Osteocyte (in vitro differentiated cells): Measurements from ENCODE around the gene BRD3. TPM values are rescaled to one million over a fixed set of nuclear protein-coding genes. Genes with fewer than 3 reads are reported as not detected.

Source experiments
- DNase-seq: peaks from one replicate; pipeline ENCODE4 v3.0.0; 2021; ENCODE audit warnings: mixed read lengths; ENCODE audit not compliant: unreplicated experiment; ENCODE audit errors: extremely low spot score
- H3K27ac Mint-ChIP-seq: one replicate; pipeline ENCODE4 v1.8.0; 2021; ENCODE audit warnings: mild to moderate bottlenecking, mixed read lengths; ENCODE audit not compliant: unreplicated experiment
- H3K27me3 Mint-ChIP-seq: one replicate; pipeline ENCODE4 v1.8.0; 2021; ENCODE audit warnings: mixed read lengths; ENCODE audit not compliant: unreplicated experiment
- H3K36me3 Mint-ChIP-seq: one replicate; pipeline ENCODE4 v1.8.0; 2021; ENCODE audit warnings: mixed read lengths; ENCODE audit not compliant: unreplicated experiment
- H3K4me1 Mint-ChIP-seq: one replicate; pipeline ENCODE4 v1.8.0; 2021; ENCODE audit warnings: mixed read lengths; ENCODE audit not compliant: unreplicated experiment
- H3K4me3 Mint-ChIP-seq: one replicate; pipeline ENCODE4 v1.8.0; 2021; ENCODE audit warnings: mild to moderate bottlenecking, moderate library complexity, mixed read lengths; ENCODE audit not compliant: unreplicated experiment
- H3K9me3 Mint-ChIP-seq: one replicate; pipeline ENCODE4 v1.8.0; 2021; ENCODE audit warnings: mixed read lengths; ENCODE audit not compliant: unreplicated experiment
- CTCF ChIP-seq: fragments of 200-600 bp; sonication (generic); IDR thresholded peaks from 2 replicates; pipeline ENCODE4 v1.5.0; 2021; ENCODE audit warnings: antibody characterized with exemption, mild to moderate bottlenecking, moderate library complexity
- total RNA-seq: library from RNA; stranded (reverse); gene quantifications from 2 replicates; pipeline ENCODE4 v1.2.1, GENCODE V29; 2021

The BRD3 gene
- total RNA-seq, 1 donor from 2014 or later: 56.2 TPM

DNA sequence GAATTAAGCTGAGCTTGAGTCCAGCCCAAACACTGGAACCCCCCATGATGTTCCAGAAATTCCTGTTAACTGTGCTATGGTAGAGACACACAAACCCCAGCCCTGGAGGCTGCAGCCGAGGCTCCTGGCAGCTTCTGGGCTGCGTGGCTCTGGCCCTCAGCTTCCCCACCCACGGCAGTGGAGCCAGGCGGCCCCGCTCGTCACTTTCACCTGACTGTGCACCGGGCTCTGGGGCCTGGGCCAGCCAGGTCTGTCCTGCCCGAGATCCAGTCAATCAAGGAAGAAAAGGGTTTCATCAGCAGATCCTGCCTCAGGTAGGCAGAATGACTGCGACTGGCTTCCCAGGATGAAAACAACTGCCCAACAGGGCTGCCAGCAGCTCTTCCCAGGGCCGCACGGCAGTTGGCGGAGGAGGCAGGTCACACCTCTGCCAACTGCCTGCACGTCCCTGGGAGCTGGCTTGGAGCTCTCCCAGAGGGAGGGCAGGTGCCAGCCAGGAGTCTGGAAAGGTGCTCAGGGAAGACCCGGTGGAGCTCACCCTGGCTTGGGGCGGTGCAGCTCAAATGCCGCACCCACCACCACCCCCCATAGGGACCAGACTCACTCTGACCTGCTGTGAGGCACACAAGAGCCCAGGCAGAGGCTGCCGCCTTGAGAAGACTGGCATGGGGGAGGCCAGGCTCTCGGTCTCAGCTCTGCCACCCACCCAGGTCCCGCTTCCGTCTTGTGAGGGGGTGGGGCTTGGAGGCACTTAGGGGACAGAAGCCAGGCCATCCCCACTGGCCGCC is 20.7 kb downstream of the BRD3 start:
- DNase-seq: no peak
- H3K4me3 Mint-ChIP-seq: no peak overlapping the region

GRCh38 chr9:134045841-134046544 is 21.8 kb downstream of the BRD3 start:
- no peaks in the 10 kb centered on the region for H3K4me1 Mint-ChIP-seq
- peaks cover 27% of the 10 kb centered on the region for H3K36me3 Mint-ChIP-seq
- no peak overlapping the region for H3K27ac Mint-ChIP-seq
- no peak overlapping the region for H3K4me3 Mint-ChIP-seq
- H3K27me3 Mint-ChIP-seq: no peaks in the 10 kb centered on the region
- no peak for DNase-seq
- TF ChIP-seq CTCF: no peak
- H3K9me3 Mint-ChIP-seq: no peaks in the 10 kb centered on the region

More for the DNA sequence above, 20.7 kb downstream of the BRD3 start:
- no peak for TF ChIP-seq CTCF
- Mint-ChIP-seq H3K36me3 (peaks cover 28% of the 10 kb centered on the region), H3K27ac (no peak overlapping the region), H3K27me3 (no peaks in the 10 kb centered on the region), H3K9me3 (no peaks in the 10 kb centered on the region), H3K4me1 (no peaks in the 10 kb centered on the region)

- H3K27me3 Mint-ChIP-seq: no peaks in the 10 kb centered on the region
- no peaks in the 10 kb centered on the region for H3K4me1 Mint-ChIP-seq
- TF ChIP-seq CTCF: no peak
- no peak overlapping the region for H3K4me3 Mint-ChIP-seq
- peaks cover 37% of the 10 kb centered on the region for H3K36me3 Mint-ChIP-seq
- no peaks in the 10 kb centered on the region for H3K9me3 Mint-ChIP-seq
- DNase-seq: no peak
- no peak overlapping the region for H3K27ac Mint-ChIP-seq
These were observed 22.9 kb downstream of the BRD3 start for GRCh38 chr9:134044944-134045343.

DNA sequence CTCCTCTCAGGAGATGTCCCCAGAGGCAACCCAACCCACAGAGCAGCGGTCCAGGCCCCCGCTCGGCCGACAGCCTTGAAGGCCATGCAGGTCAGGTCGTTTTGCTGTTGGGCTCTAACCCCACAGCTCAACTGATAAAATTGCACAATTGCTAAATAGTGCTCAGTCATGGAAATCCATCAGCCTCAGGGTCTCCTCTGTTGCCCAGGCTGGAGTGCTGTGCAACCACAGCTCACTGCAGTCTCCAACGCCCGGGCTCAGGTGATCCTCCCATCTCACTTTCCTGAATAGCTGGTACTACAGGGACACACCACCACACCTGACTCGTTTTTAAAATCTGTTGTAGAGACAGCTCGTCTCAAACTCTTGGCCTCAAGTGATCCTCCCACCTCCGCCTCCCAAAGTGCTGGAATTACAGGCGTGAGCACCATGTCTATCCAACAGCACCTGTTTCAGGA is 24.3 kb downstream of the BRD3 start:
- Mint-ChIP-seq H3K4me3 (no peak overlapping the region), H3K27me3 (no peaks in the 10 kb centered on the region), H3K9me3 (no peaks in the 10 kb centered on the region), H3K36me3 (peaks cover 46% of the 10 kb centered on the region), H3K4me1 (no peaks in the 10 kb centered on the region), H3K27ac (no peak overlapping the region)
- no peak for DNase-seq
- no peak for TF ChIP-seq CTCF

- Mint-ChIP-seq H3K4me1 (no peaks in the 10 kb centered on the region), H3K4me3 (no peak overlapping the region), H3K9me3 (peaks cover 8% of the 10 kb centered on the region), H3K36me3 (peaks cover 49% of the 10 kb centered on the region), H3K27me3 (no peaks in the 10 kb centered on the region), H3K27ac (no peak overlapping the region)
- no peak for TF ChIP-seq CTCF
- DNase-seq: no peak
These were observed 26.2 kb downstream of the BRD3 start for GRCh38 chr9:134041649-134041962.
